ENCODE results near the gene MANF.

DNA sequence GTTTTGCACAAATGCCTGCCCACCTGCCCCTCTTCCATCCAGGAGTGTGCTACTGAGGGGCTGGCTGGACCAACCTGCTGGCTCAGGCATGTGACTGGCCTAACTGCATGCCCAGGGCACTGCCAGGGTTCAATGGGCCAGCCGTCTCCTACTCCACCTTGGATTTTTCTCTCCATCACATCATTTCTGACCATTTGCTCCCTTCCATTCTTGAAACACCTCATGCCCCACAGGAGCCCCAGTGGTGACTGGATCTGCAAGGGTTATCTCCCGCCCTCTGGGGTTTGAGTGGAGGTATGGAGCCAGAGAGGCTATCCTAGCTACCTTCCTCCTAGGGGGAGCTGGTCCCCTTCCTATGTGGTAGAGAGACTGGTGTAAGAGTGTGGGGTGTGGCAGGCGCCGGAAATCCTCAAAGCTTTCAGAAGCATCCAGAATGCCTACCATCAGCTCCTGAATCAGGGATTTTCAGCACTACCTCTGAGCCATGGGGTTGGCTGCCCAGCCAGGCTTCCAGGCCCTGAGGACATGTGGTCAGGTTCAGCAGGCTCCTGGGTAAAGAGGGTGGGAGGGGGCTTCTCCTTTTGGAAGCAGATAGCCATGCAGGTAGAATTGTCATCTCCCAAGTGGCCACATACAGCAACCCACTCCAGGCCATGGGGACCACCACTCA is 2.9 kb upstream of the MANF start:
- TF ChIP-seq CTCF (IDR thresholded peaks at IDR 0.05) (no peak), POLR2A (IDR thresholded peaks at IDR 0.05) (no peak)

All from gastroesophageal sphincter (tissue), 3 donors.